Activated B cell treated with CpG ODN at 0.5 μM for 24 hours (primary cell): Measurements from ENCODE around the gene HTR2A. TPM values are rescaled to one million over a fixed set of nuclear protein-coding genes. Genes with fewer than 3 reads are reported as not detected.

ENCODE experiments used
- ATAC-seq: fragments of 200-7000 bp; cut with Tn5 transposase; one replicate; pipeline ENCODE4 v1.10.0; 2021; ENCODE audit warnings: low read depth, mild to moderate bottlenecking, moderate library complexity
- CTCF ChIA-PET: fragments of 350-600 bp; sonication (Branson Sonifier 250); formaldehyde crosslinking; loops from one replicate; lab custom pipeline; 2021; ENCODE audit warnings: antibody characterized with exemption; lab: Charles Lee
- POLR2A ChIA-PET: fragments of 350-600 bp; sonication (Branson Sonifier 250); formaldehyde crosslinking; loops from one replicate; lab custom pipeline; 2021; ENCODE audit warnings: antibody characterized with exemption; lab: Charles Lee
- DNase-seq: peaks from one replicate; pipeline ENCODE4 v3.0.0; 2022
- H3K27ac Mint-ChIP-seq: one replicate; pipeline ENCODE4 v1.8.0; 2020; ENCODE audit warnings: mixed read lengths
- H3K27me3 Mint-ChIP-seq: one replicate; pipeline ENCODE4 v1.8.0; 2021; ENCODE audit warnings: mixed read lengths
- H3K36me3 Mint-ChIP-seq: one replicate; pipeline ENCODE4 v1.8.0; 2021; ENCODE audit warnings: low read depth, mixed read lengths
- H3K4me1 Mint-ChIP-seq: one replicate; pipeline ENCODE4 v1.8.0; 2021; ENCODE audit warnings: mixed read lengths
- H3K4me3 Mint-ChIP-seq: one replicate; pipeline ENCODE4 v1.8.0; 2020; ENCODE audit warnings: mild to moderate bottlenecking, mixed read lengths
- H3K9me3 Mint-ChIP-seq: one replicate; pipeline ENCODE4 v1.8.0; 2020; ENCODE audit warnings: mixed read lengths
- CTCF ChIP-seq: fragments of 200-600 bp; IDR thresholded peaks from one replicate; pipeline ENCODE4 v1.8.0; 2022; ENCODE audit warnings: antibody characterized with exemption, mild to moderate bottlenecking
- intact Hi-C: fragments of 100-400 bp; cut with micrococcal nuclease; formaldehyde crosslinking; loops from one replicate; pipeline ENCODE4 v1.15.1; 2024
- total RNA-seq: library from RNA; stranded (reverse); gene quantifications from 2 replicates; pipeline ENCODE4 v1.2.3, GENCODE V29; 2022

The HTR2A gene
- total RNA-seq, 1 donor from 2014 or later = not detected

- H3K27me3 Mint-ChIP-seq = peaks cover 7% of the 10 kb centered on the region
- no peaks in the 10 kb centered on the region for H3K36me3 Mint-ChIP-seq
- H3K27ac Mint-ChIP-seq = no peak overlapping the region
Observed at GRCh38 chr13:46864941-46865340, 31.9 kb downstream of the HTR2A start.

GRCh38 chr13:46861959-46862358 lies 34.9 kb downstream of the HTR2A start:
- CTCF ChIA-PET = no interaction called here
- DNase-seq (no peak), ATAC-seq (no peak)
- no peaks in the 10 kb centered on the region for H3K4me1 Mint-ChIP-seq
- no peak overlapping the region for H3K27ac Mint-ChIP-seq
- peaks cover 2% of the 10 kb centered on the region for H3K27me3 Mint-ChIP-seq
- intact Hi-C loops = no loop called here
- no peak overlapping the region for H3K4me3 Mint-ChIP-seq
- no peak for TF ChIP-seq CTCF
- H3K36me3 Mint-ChIP-seq = no peaks in the 10 kb centered on the region
- POLR2A ChIA-PET = no interaction called here
- no peaks in the 10 kb centered on the region for H3K9me3 Mint-ChIP-seq

More at GRCh38 chr13:46864941-46865340, 31.9 kb downstream of the HTR2A start:
- intact Hi-C loops = no loop called here
- ChIA-PET POLR2A (no interaction called here), CTCF (no interaction called here)
- Mint-ChIP-seq H3K9me3 (no peaks in the 10 kb centered on the region), H3K4me3 (no peak overlapping the region), H3K4me1 (no peaks in the 10 kb centered on the region)
- TF ChIP-seq CTCF = no peak
- no peak for DNase-seq
- no peak for ATAC-seq

- Mint-ChIP-seq H3K27me3 (peaks cover 2% of the 10 kb centered on the region), H3K4me3 (no peak overlapping the region), H3K36me3 (no peaks in the 10 kb centered on the region), H3K4me1 (no peaks in the 10 kb centered on the region), H3K9me3 (no peaks in the 10 kb centered on the region), H3K27ac (no peak overlapping the region)
- ChIA-PET POLR2A (no interaction called here), CTCF (interaction anchor here (1.2 kb wide), 1 partner anchor 29 kb away, joined by 3 read pairs; no protein-coding TSS in a partner anchor)
- ATAC-seq (no peak), DNase-seq (no peak)
- no peak for TF ChIP-seq CTCF
- intact Hi-C loops = no loop called here
Observed at GRCh38 chr13:46860722-46861121, 36.1 kb downstream of the HTR2A start.

- ChIA-PET POLR2A (no interaction called here), CTCF (no interaction called here)
- DNase-seq (no peak), ATAC-seq (no peak)
- TF ChIP-seq CTCF = no peak
- H3K27ac Mint-ChIP-seq = no peak overlapping the region
- H3K4me3 Mint-ChIP-seq = no peak overlapping the region
- no peaks in the 10 kb centered on the region for H3K36me3 Mint-ChIP-seq
- no peaks in the 10 kb centered on the region for H3K4me1 Mint-ChIP-seq
- intact Hi-C loops = no loop called here
- peaks cover 4% of the 10 kb centered on the region for H3K27me3 Mint-ChIP-seq
- H3K9me3 Mint-ChIP-seq = no peaks in the 10 kb centered on the region
Observed at GRCh38 chr13:46858776-46859175, 38.1 kb downstream of the HTR2A start.

GRCh38 chr13:46858163-46858562 lies 38.7 kb downstream of the HTR2A start:
- H3K9me3 Mint-ChIP-seq = no peaks in the 10 kb centered on the region
- ChIA-PET POLR2A (no interaction called here), CTCF (no interaction called here)
- no peak overlapping the region for H3K27ac Mint-ChIP-seq
- ATAC-seq = no peak
- no peak for DNase-seq
- peaks cover 6% of the 10 kb centered on the region for H3K27me3 Mint-ChIP-seq
- no peaks in the 10 kb centered on the region for H3K4me1 Mint-ChIP-seq
- TF ChIP-seq CTCF = no peak
- intact Hi-C loops = no loop called here
- no peak overlapping the region for H3K4me3 Mint-ChIP-seq
- H3K36me3 Mint-ChIP-seq = no peaks in the 10 kb centered on the region
